Right lobe of liver (tissue), 4 donors: Measurements from ENCODE around the gene KLRK1.
"Not testable (repeated sequence)": the region's sequence is repeated elsewhere in the genome, so short reads cannot be mapped to it uniquely, and the experiment has no call there.

Source experiments
- POLR2A ChIP-seq: fragments of 450-650 bp; IDR thresholded peaks from one replicate; pipeline ENCODE4 v1.6.1; 2017; ENCODE audit warnings: antibody characterized with exemption, mild to moderate bottlenecking
- TF ChIP-seq, protein P1 (sequence below), 4 donors: fragments of 200-600 bp in 3 of 4; fragments of 450-650 bp in 1 of 4; IDR thresholded peaks; one replicate each; pipeline versions ENCODE4 v1.5.1 to v1.8.0; 2016 to 2022; ENCODE audit warnings: antibody characterized with exemption in 4 of 4, mild to moderate bottlenecking in 2 of 4
- donor health status: DM: no; HTN: no; CAD: no.
- donor health status: DM: no; HTN: no; CAD: no.
- donor health status: DM: no; HTN: yes; CAD: no.

DNA sequence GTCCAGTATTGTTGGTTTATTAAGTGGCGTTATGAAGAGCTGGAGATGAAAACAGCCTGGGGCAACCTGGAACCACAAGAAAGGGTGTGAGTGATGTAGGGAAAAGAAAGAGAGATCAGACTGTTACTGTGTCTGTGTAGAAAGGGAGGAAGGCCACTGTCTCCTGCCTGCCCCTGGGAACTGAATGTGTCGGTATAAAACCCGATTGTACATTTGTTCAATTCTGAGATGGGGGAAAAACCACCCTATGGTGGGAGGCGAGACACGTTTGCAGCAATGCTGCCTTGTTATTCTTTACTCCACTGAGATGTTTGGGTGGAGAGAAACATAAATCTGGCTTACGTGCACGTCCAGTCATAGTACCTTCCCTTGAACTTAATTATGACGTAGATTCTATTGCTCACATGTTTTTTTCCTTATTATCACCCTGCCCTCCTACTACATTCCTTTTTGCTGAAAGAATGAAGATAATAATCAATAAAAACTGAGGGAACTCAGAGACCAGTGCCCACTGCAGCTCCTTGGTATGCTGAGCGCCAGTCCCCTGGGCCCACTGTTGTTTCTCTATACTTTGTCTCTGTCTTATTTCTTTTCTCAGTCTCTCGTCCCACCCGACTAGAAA lies 4.8 kb upstream of the KLRK1 start:
- TF ChIP-seq, protein P1, sequence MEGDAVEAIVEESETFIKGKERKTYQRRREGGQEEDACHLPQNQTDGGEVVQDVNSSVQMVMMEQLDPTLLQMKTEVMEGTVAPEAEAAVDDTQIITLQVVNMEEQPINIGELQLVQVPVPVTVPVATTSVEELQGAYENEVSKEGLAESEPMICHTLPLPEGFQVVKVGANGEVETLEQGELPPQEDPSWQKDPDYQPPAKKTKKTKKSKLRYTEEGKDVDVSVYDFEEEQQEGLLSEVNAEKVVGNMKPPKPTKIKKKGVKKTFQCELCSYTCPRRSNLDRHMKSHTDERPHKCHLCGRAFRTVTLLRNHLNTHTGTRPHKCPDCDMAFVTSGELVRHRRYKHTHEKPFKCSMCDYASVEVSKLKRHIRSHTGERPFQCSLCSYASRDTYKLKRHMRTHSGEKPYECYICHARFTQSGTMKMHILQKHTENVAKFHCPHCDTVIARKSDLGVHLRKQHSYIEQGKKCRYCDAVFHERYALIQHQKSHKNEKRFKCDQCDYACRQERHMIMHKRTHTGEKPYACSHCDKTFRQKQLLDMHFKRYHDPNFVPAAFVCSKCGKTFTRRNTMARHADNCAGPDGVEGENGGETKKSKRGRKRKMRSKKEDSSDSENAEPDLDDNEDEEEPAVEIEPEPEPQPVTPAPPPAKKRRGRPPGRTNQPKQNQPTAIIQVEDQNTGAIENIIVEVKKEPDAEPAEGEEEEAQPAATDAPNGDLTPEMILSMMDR (IDR thresholded peaks at IDR 0.05) = not testable (repeated sequence)
- not testable (repeated sequence) for TF ChIP-seq POLR2A
